Small intestine (tissue), 16 donors: ENCODE data around the gene PGM5. TPM values are rescaled to one million over a fixed set of nuclear protein-coding genes. Genes with fewer than 3 reads are reported as not detected.
"Not testable (repeated sequence)": the region's sequence is repeated elsewhere in the genome, so short reads cannot be mapped to it uniquely, and the experiment has no call there.

ENCODE experiments used
- DNase-seq, 2 donors: peaks; one replicate each; pipeline versions ENCODE4 v3.0.0 to v3.0.0-alpha.2; 2013
- FAIRE-seq: peaks from 2 replicates; lab custom pipeline; 2012; peaks lifted over from hg19 to GRCh38; lab: Jason Lieb, UNC
- H3K27ac ChIP-seq, 3 donors: one replicate each; pipeline ENCODE4 v1.5.1; 2013; ENCODE audit warnings: low read length in 2 of 3, mild to moderate bottlenecking in 2 of 3, control low read depth in 1 of 3, inconsistent platforms in 1 of 3, low read depth in 1 of 3, moderate library complexity in 1 of 3
- H3K27me3 ChIP-seq, 3 donors: one replicate each; pipeline ENCODE4 v1.6.1; 2013; ENCODE audit warnings: low read length in 3 of 3, inconsistent platforms in 1 of 3; ENCODE audit not compliant: control insufficient read depth in 3 of 3, insufficient read depth in 3 of 3
- H3K36me3 ChIP-seq, 3 donors: one replicate each; pipeline ENCODE4 v1.6.1; 2013; ENCODE audit warnings: low read length in 3 of 3, inconsistent platforms in 1 of 3, low read depth in 1 of 3, mild to moderate bottlenecking in 1 of 3, moderate library complexity in 1 of 3; ENCODE audit not compliant: control insufficient read depth in 3 of 3, insufficient read depth in 2 of 3
- H3K4me1 ChIP-seq, 3 donors: one replicate each; pipeline ENCODE4 v1.6.1; 2013; ENCODE audit warnings: low read length in 2 of 3, inconsistent platforms in 1 of 3, low read depth in 1 of 3, mild to moderate bottlenecking in 1 of 3, moderate library complexity in 1 of 3; ENCODE audit not compliant: control insufficient read depth in 3 of 3, insufficient read depth in 2 of 3
- H3K4me3 ChIP-seq, 3 donors: one replicate each; pipeline ENCODE4 v1.5.1; 2013; ENCODE audit warnings: low read length in 3 of 3, control low read depth in 1 of 3, inconsistent platforms in 1 of 3, low read depth in 1 of 3, mild to moderate bottlenecking in 1 of 3, moderate library complexity in 1 of 3
- H3K9me3 ChIP-seq, 2 donors: one replicate each; pipeline ENCODE4 v1.6.1; 2013; ENCODE audit warnings: low read depth in 1 of 2, low read length in 1 of 2; ENCODE audit not compliant: control insufficient read depth in 2 of 2, insufficient read depth in 1 of 2
- WGBS, 3 donors: extraction: QIAGEN DNeasy Blood & Tissue Kit; methylation state at CpG; one replicate each; pipeline ENCODE4 v1.1.7; 2013; 5-methylcytosine and 5-hydroxymethylcytosine counted together
- long read RNA-seq, 10 donors: transcript quantifications; one replicate each; lab custom pipeline, GENCODE V29; 2026
- polyA plus RNA-seq, 4 donors: library from polyadenylated mRNA; stranded (reverse) in 3 of 4; unstranded in 1 of 4; fragments of 200-250 nt in 3 of 4; fragments of 120-200 nt in 1 of 4; gene quantifications; one replicate each; pipeline versions ENCODE4 v1.2.1 to v1.2.3, GENCODE V29; 2013
- donor health status: healthy with polysubstance abuse.
- donor health status: control.
- donor health status: control.
- donor health status: Bipolar disorder and iron deficiency.
- donor health status: healthy.

PGM5 gene
- 10 to 100 TPM in 1 of 4 donors, 1 to 10 TPM in 3; 1.6 to 21.8 (median 6.7) TPM for polyA plus RNA-seq
- long read RNA-seq, donor 1, partial matches to known transcripts = 0 of 4 reads
- long read RNA-seq, donor 1, other reads (novel, unspliced or antisense) = 0 of 4 reads
- long read RNA-seq, donor 2 = 0 reads
- long read RNA-seq, donor 3, full-length matches to known transcripts = 6 of 14 reads
- long read RNA-seq, donor 3, partial matches to known transcripts = 8 of 14 reads
- long read RNA-seq, donor 3, other reads (novel, unspliced or antisense) = 0 of 14 reads
- long read RNA-seq, donor 4 = 0 reads
- long read RNA-seq, donor 5 = 0 reads
- long read RNA-seq, donor 6, partial matches to known transcripts = 0 of 2 reads
- long read RNA-seq, donor 6, other reads (novel, unspliced or antisense) = 0 of 2 reads
- long read RNA-seq, donor 7, full-length matches to known transcripts = 31 of 64 reads
- long read RNA-seq, donor 7, partial matches to known transcripts = 28 of 64 reads
- long read RNA-seq, donor 7, other reads (novel, unspliced or antisense) = 5 of 64 reads
- long read RNA-seq, donor 8 = 0 reads
- long read RNA-seq, donor 9 = 0 reads
- long read RNA-seq, donor 10, full-length matches to known transcripts = 19 of 24 reads
- long read RNA-seq, donor 10, partial matches to known transcripts = 5 of 24 reads
- long read RNA-seq, donor 10, other reads (novel, unspliced or antisense) = 0 of 24 reads

DNA sequence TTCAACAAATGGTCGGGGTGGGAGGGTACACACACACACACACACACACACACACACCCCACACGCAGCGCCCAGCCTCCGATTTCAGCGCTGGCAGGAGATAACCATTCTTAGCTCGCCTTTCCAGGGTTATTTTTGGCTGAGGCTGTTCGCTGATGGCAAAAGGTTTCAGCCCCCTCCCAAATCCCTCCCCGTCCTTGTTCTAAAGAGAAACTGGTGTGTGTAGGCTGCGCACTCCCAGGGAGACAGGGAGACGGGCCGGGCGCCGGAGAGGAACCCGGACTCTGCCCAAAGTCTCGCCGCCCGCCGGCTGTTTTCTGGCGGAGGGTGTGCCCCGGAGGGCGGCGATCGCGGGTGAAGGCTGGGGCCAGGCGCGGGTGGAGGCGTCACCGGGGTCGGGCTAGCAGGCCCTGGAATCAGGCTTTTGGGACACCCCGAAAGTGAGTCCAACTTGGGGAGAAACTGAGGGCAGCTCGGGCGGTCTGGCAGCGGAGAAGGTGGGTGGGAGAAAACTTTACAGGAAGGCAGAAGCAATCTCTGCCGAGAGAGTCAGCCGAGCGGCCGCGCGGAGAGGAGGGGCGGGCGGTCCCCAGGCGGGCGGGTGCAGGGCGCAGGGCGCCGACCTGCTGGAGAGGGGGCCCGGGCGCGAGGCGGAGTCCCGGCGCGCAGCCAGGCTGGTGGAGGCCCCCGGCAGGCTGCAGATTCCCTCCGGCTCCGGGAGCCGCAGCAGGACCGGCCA, at the start of gene PGM5:
Gene PGM5, plus strand, starts transcription at position 232 of the 739 bp plus-strand sequence. CDS start 517 bp downstream, outside the sequence.
- WGBS, 3 donors = 0 to 1% (median 0%) methylated on average over 44 to 58 of the region's 58 CpGs
- H3K9me3 ChIP-seq, H3K4me1 ChIP-seq, H3K27me3 ChIP-seq, FAIRE-seq, H3K36me3 ChIP-seq: not testable (repeated sequence)
- Histone ChIP-seq H3K27ac (peak within 1 kb of the TSS in 1 of 3 donors; percentile 44), H3K4me3 (peak within 1 kb of the TSS; percentile 30 to 40 (median 37))
- DNase-seq = peak; percentile 38 to 39

DNA sequence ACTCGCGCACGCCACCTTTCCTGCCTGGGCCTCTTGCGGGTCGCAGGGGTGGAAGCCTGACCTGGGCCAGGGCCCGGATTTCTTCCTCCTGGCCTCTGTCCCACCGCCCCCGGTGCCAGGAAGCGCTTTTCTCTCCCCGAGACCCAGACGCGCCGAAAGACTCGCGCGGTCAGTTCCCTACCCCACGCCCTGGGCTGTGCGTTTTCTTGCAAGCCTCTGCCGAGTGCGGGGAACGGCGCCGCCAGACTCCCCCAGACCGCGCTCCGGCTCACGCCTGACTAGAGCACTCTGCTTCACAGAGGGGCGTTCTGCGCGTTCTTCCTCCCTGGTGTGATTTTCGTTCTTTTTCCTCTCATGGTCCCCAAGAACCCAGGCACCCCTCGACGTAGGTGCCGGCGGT, 49.3 kb upstream of the PGM5 start:
- H3K4me3 ChIP-seq, H3K9me3 ChIP-seq, DNase-seq, FAIRE-seq, H3K4me1 ChIP-seq, H3K27me3 ChIP-seq, H3K27ac ChIP-seq, H3K36me3 ChIP-seq: not testable (repeated sequence)
- WGBS, 3 donors = 28 to 42% (median 41%) methylated on average over 14 to 18 of the region's 35 CpGs

DNA sequence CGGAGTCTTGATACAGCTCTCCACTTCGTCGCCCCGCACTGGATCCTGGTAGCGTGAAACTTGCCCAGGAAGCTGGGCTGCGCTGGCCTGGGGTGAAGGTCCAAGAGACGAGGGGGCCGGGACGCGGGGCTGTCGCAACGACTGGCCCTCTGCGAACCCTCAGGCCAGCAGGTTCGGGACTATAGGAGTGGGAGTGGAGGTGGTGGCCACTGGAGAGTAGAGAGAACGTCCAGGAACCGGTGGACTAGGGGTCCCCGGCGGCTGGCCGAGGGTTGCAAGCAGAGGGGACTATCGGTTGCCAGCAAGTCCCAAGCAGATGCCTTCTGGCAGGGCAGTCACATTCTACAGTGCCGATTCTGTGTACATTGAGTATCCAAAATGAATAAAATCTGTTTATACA, 48.8 kb upstream of the PGM5 start:
- not testable (repeated sequence) for H3K27ac ChIP-seq, FAIRE-seq, H3K4me1 ChIP-seq, H3K4me3 ChIP-seq, H3K36me3 ChIP-seq, DNase-seq, H3K9me3 ChIP-seq, H3K27me3 ChIP-seq
- WGBS, 3 donors = 17 to 31% (median 23%) methylated on average over 16 to 18 of the region's 21 CpGs

GRCh38 chr9:68311208-68311607, 45.2 kb upstream of the PGM5 start:
- WGBS, 3 donors = no CpG with 5 or more reads among the region's 5 CpGs
- not testable (repeated sequence) for FAIRE-seq, H3K27me3 ChIP-seq, H3K36me3 ChIP-seq, DNase-seq, H3K4me3 ChIP-seq, H3K27ac ChIP-seq, H3K4me1 ChIP-seq, H3K9me3 ChIP-seq

DNA sequence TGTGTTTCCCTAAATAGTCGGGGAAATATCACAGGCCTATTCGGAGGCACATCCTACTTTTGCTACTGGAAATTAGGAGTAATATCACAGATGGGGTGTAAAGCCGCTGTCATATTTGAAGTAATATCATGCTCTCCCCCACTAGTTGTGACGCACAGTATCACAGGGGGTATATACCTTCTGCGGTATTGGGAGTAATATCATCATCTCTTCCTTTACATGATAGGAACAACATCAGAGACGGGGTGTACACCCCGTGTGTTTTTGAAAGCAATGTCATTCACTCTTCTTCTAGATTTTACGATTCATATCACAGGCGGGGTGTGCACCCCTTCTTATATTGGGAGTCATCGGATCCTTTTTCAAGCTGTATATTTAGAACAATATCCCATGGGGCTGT, 38.2 kb upstream of the PGM5 start:
- not testable (repeated sequence) for H3K4me3 ChIP-seq, H3K27me3 ChIP-seq, DNase-seq, H3K9me3 ChIP-seq, FAIRE-seq, H3K36me3 ChIP-seq, H3K4me1 ChIP-seq, H3K27ac ChIP-seq
- WGBS, 3 donors = 70 to 77% (median 71%) methylated on average over 9 of the region's 10 CpGs

DNA sequence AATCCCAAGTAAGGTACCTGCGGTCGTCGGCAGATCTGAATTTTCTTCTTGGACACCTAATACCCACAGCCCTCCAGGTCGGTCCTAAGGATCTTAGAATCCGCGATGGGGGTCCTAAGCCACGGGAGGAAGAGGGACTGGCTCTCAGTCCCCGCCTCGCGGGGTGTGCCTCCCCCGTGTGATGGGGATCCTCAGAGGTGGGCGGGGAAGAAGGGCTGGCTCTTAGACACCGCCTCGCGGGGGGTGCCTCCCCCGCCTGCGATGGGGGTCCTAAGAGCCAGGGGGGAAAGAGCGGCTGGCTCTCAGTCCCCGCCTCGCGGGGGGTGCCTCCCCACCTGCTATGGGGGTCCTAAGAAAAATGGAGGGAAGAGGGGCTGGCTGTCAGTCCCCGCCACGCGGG, 32.7 kb upstream of the PGM5 start:
- not testable (repeated sequence) for H3K4me3 ChIP-seq, DNase-seq, H3K27me3 ChIP-seq, FAIRE-seq, H3K9me3 ChIP-seq, H3K27ac ChIP-seq, H3K4me1 ChIP-seq, H3K36me3 ChIP-seq
- 44 to 75% (median 65%) methylated on average over 5 to 14 of the region's 24 CpGs for WGBS, 3 donors

- not testable (repeated sequence) for H3K36me3 ChIP-seq, H3K27ac ChIP-seq, H3K9me3 ChIP-seq, H3K4me3 ChIP-seq, FAIRE-seq, H3K27me3 ChIP-seq, DNase-seq, H3K4me1 ChIP-seq
- 16 to 33% (median 27%) methylated on average over 4 to 6 of the region's 20 CpGs for WGBS, 3 donors
Observed at GRCh38 chr9:68324518-68324917, 31.9 kb upstream of the PGM5 start.

GRCh38 chr9:68329106-68329505, 27.3 kb upstream of the PGM5 start:
- not testable (repeated sequence) for FAIRE-seq

More at GRCh38 chr9:68329106-68329505, 27.3 kb upstream of the PGM5 start:
- WGBS, 3 donors = 64 to 74% (median 74%) methylated on average over 2 of the region's 4 CpGs
- DNase-seq, H3K27me3 ChIP-seq, H3K27ac ChIP-seq, H3K9me3 ChIP-seq, H3K4me3 ChIP-seq, H3K4me1 ChIP-seq, H3K36me3 ChIP-seq: not testable (repeated sequence)
